Common myeloid progenitor, CD34-positive (primary cell): ENCODE results near the gene AP2B1.
"Not testable (repeated sequence)": the region's sequence is repeated elsewhere in the genome, so short reads cannot be mapped to it uniquely, and the experiment has no call there.

Source experiments
- CTCF ChIA-PET: fragments of 350-600 bp; sonication (Branson Sonifier 250); formaldehyde crosslinking; loops from one replicate; lab custom pipeline; 2021; ENCODE audit warnings: antibody characterized with exemption; lab: Charles Lee
- POLR2A ChIA-PET: fragments of 350-600 bp; sonication (Branson Sonifier 250); formaldehyde crosslinking; loops from one replicate; lab custom pipeline; 2021; ENCODE audit warnings: antibody characterized with exemption; lab: Charles Lee
- DNase-seq, 3 donors: peaks; one replicate each; pipeline versions ENCODE4 v3.0.0 to v3.0.0-alpha.2; 2013
- H3K27ac ChIP-seq, 2 experiments: 1 replicate in 1 of 2; 2 replicates in 1 of 2; pipeline ENCODE4 v1.7.0; 2013; ENCODE audit warnings: inconsistent platforms in 2 of 2, low read length in 2 of 2, mild to moderate bottlenecking in 2 of 2, low read depth in 1 of 2, moderate library complexity in 1 of 2; ENCODE audit not compliant: severe bottlenecking in 2 of 2, insufficient read depth in 1 of 2, poor library complexity in 1 of 2
- H3K27me3 ChIP-seq, 5 experiments: replicated peaks in 2 of 5; 1 replicate in 3 of 5; 2 replicates in 2 of 5; pipeline versions ENCODE4 v1.6.1 to v1.7.0; 2013; ENCODE audit warnings: low read length in 4 of 5, mild to moderate bottlenecking in 2 of 5, moderate library complexity in 2 of 5, inconsistent platforms in 1 of 5; ENCODE audit not compliant: insufficient read depth in 5 of 5, control insufficient read depth in 4 of 5
- H3K36me3 ChIP-seq, 4 experiments: 1 replicate in 2 of 4; 2 replicates in 2 of 4; pipeline versions ENCODE4 v1.6.1 to v1.7.0; 2013; ENCODE audit warnings: low read length in 3 of 4, control low read depth in 1 of 4, mild to moderate bottlenecking in 1 of 4; ENCODE audit not compliant: control insufficient read depth in 4 of 4, insufficient read depth in 4 of 4
- H3K4me1 ChIP-seq, 4 experiments: 1 replicate in 3 of 4; 2 replicates in 1 of 4; pipeline versions ENCODE4 v1.6.1 to v1.7.1; 2013; ENCODE audit warnings: low read length in 3 of 4, mild to moderate bottlenecking in 3 of 4, control low read depth in 1 of 4, inconsistent platforms in 1 of 4, moderate library complexity in 1 of 4; ENCODE audit not compliant: control insufficient read depth in 4 of 4, insufficient read depth in 4 of 4; ENCODE audit errors: control extremely low read depth in 1 of 4
- H3K4me3 ChIP-seq, 7 experiments: 1 replicate in 4 of 7; 2 replicates in 3 of 7; pipeline versions ENCODE4 v1.5.1 to v1.7.0; 2013; ENCODE audit warnings: mild to moderate bottlenecking in 7 of 7, low read length in 6 of 7, moderate library complexity in 6 of 7, inconsistent platforms in 2 of 7, low read depth in 2 of 7, control low read depth in 1 of 7; ENCODE audit not compliant: insufficient read depth in 4 of 7, control insufficient read depth in 1 of 7; ENCODE audit errors: extremely low read depth in 1 of 7
- H3K9me3 ChIP-seq, 5 experiments: 1 replicate in 4 of 5; 2 replicates in 1 of 5; pipeline versions ENCODE4 v1.6.1 to v1.7.1; 2013; ENCODE audit warnings: low read length in 4 of 5, mild to moderate bottlenecking in 2 of 5, inconsistent platforms in 1 of 5, low read depth in 1 of 5, moderate library complexity in 1 of 5; ENCODE audit not compliant: control insufficient read depth in 4 of 5, insufficient read depth in 2 of 5; ENCODE audit errors: control extremely low read depth in 1 of 5
- WGBS: methylation state at CpG from one replicate; pipeline ENCODE4 v1.1.5; 2013; ENCODE audit not compliant: insufficient coverage; 5-methylcytosine and 5-hydroxymethylcytosine counted together

The AP2B1 gene

GRCh38 chr17:35698800-35699199 lies 111.7 kb downstream of the AP2B1 start:
- ChIA-PET CTCF (no interaction called here), POLR2A (no interaction called here)
- DNase-seq = no peak
- no peaks in the 10 kb centered on the region for H3K9me3 ChIP-seq
- WGBS = no CpG with 5 or more reads among the region's 2 CpGs
- no peaks in the 10 kb centered on the region for H3K27me3 ChIP-seq
- H3K36me3 ChIP-seq = peaks cover 10 to 33% (median 17%) of the 10 kb centered on the region in 4 experiments
- peaks cover 0 to 3% (median 0%) of the 10 kb centered on the region in 4 experiments for H3K4me1 ChIP-seq
- no peak overlapping the region for H3K27ac ChIP-seq
- H3K4me3 ChIP-seq = no peak overlapping the region

- POLR2A ChIA-PET = no interaction called here
- Histone ChIP-seq H3K27ac (no peak overlapping the region), H3K27me3 (no peaks in the 10 kb centered on the region), H3K4me3 (no peak overlapping the region), H3K4me1 (peaks cover 0 to 3% (median 0%) of the 10 kb centered on the region in 4 experiments), H3K36me3 (peaks cover 0 to 20% (median 11%) of the 10 kb centered on the region in 4 experiments), H3K9me3 (no peaks in the 10 kb centered on the region)
- 100% methylated on average over 2 of the region's 6 CpGs for WGBS
- CTCF ChIA-PET = interaction anchor here (1.6 kb wide), 1 partner anchor 32 kb away, joined by 5 read pairs; no protein-coding TSS in a partner anchor
- DNase-seq = no peak
Measured at GRCh38 chr17:35700150-35700549, 113.0 kb downstream of the AP2B1 start.

GRCh38 chr17:35701491-35701890 lies 114.4 kb downstream of the AP2B1 start:
- no peaks in the 10 kb centered on the region for H3K27me3 ChIP-seq
- no peak overlapping the region for H3K27ac ChIP-seq
- CTCF ChIA-PET = interaction anchor here (1.6 kb wide), 1 partner anchor 33 kb away, joined by 5 read pairs; no protein-coding TSS in a partner anchor
- no peaks in the 10 kb centered on the region for H3K9me3 ChIP-seq
- POLR2A ChIA-PET = no interaction called here
- H3K4me1 ChIP-seq = peaks cover 0 to 3% (median 0%) of the 10 kb centered on the region in 4 experiments
- H3K4me3 ChIP-seq = no peak overlapping the region
- 100% methylated on average over 4 of the region's 5 CpGs for WGBS
- DNase-seq = no peak
- H3K36me3 ChIP-seq = peaks cover 0 to 12% (median 6%) of the 10 kb centered on the region in 4 experiments

- POLR2A ChIA-PET = interaction anchor here (0.6 kb wide), 1 partner anchor 248 kb away, joined by 4 read pairs; no protein-coding TSS in a partner anchor
- no CpG with 5 or more reads among the region's 2 CpGs for WGBS
Measured at GRCh38 chr17:35703308-35703707, 116.2 kb downstream of the AP2B1 start.

GRCh38 chr17:35705230-35705629 lies 118.1 kb downstream of the AP2B1 start:
- POLR2A ChIA-PET = no interaction called here
- Histone ChIP-seq H3K9me3 (no peaks in the 10 kb centered on the region), H3K4me3 (no peak overlapping the region), H3K27me3 (no peaks in the 10 kb centered on the region), H3K4me1 (peaks cover 5 to 15% (median 9%) of the 10 kb centered on the region in 4 experiments), H3K27ac (no peak overlapping the region), H3K36me3 (peaks cover 3 to 15% (median 10%) of the 10 kb centered on the region in 4 experiments)
- CTCF ChIA-PET = interaction anchor here (1.1 kb wide), 1 partner anchor 10 kb away, joined by 5 read pairs; no protein-coding TSS in a partner anchor
- DNase-seq = no peak
- WGBS = no CpG with 5 or more reads among the region's 1 CpG

More at GRCh38 chr17:35703308-35703707, 116.2 kb downstream of the AP2B1 start:
- H3K27ac ChIP-seq, H3K36me3 ChIP-seq, H3K27me3 ChIP-seq, H3K4me1 ChIP-seq, DNase-seq, H3K9me3 ChIP-seq, H3K4me3 ChIP-seq: not testable (repeated sequence)
- CTCF ChIA-PET = interaction anchor here (1.0 to 1.2 kb wide), 2 partner anchors 28 to 41 kb away, joined by 3 read pairs; partner anchors contain the start of gene RASL10B

- peaks cover 3 to 16% (median 12%) of the 10 kb centered on the region in 4 experiments for H3K36me3 ChIP-seq
- POLR2A ChIA-PET = no interaction called here
- WGBS = 71% methylated on average over 5 of the region's 5 CpGs
Measured at GRCh38 chr17:35705705-35706104, 118.6 kb downstream of the AP2B1 start.

GRCh38 chr17:35708149-35708548 lies 121.0 kb downstream of the AP2B1 start:
- ChIA-PET POLR2A (no interaction called here), CTCF (interaction anchor here (1.2 kb wide), 2 partner anchors 39 to 95 kb away, joined by 3 read pairs; no protein-coding TSS in a partner anchor)
- H3K27me3 ChIP-seq = no peaks in the 10 kb centered on the region
- no peak for DNase-seq
- 100% methylated on average over 1 of the region's 3 CpGs for WGBS
- no peak overlapping the region for H3K4me3 ChIP-seq
- H3K4me1 ChIP-seq = peaks cover 7 to 22% (median 12%) of the 10 kb centered on the region in 4 experiments
- no peaks in the 10 kb centered on the region for H3K9me3 ChIP-seq
- H3K36me3 ChIP-seq = peaks cover 8 to 26% (median 18%) of the 10 kb centered on the region in 4 experiments
- H3K27ac ChIP-seq = no peak overlapping the region

More at GRCh38 chr17:35705705-35706104, 118.6 kb downstream of the AP2B1 start:
- H3K9me3 ChIP-seq = no peaks in the 10 kb centered on the region
- no peak overlapping the region for H3K4me3 ChIP-seq
- H3K27ac ChIP-seq = no peak overlapping the region
- DNase-seq = no peak
- CTCF ChIA-PET = interaction anchor here (1.1 kb wide), 1 partner anchor 10 kb away, joined by 5 read pairs; no protein-coding TSS in a partner anchor
- H3K4me1 ChIP-seq = peaks cover 5 to 15% (median 9%) of the 10 kb centered on the region in 4 experiments
- H3K27me3 ChIP-seq = no peaks in the 10 kb centered on the region
